Stimulated activated naive CD8-positive, alpha-beta T cell treated with anti-CD3 and anti-CD28 coated beads, Interleukin-15, Interleukin-2, amounts not matched to agents 100 ng/mL and 50 ng/mL, for 24 hours (primary cell): ENCODE measurements around the gene FAIM2.
A peak's percentile ranks its signal among the peaks of the same experiment; 100 is the strongest.

Experiments used
- H3K27ac Mint-ChIP-seq: one replicate; pipeline ENCODE4 v1.8.0; 2021; ENCODE audit warnings: mild to moderate bottlenecking, mixed read lengths
- H3K27me3 Mint-ChIP-seq: one replicate; pipeline ENCODE4 v1.8.0; 2021; ENCODE audit warnings: mixed read lengths
- H3K36me3 Mint-ChIP-seq: one replicate; pipeline ENCODE4 v1.8.0; 2021; ENCODE audit warnings: low read depth, mixed read lengths
- H3K4me1 Mint-ChIP-seq: one replicate; pipeline ENCODE4 v1.8.0; 2021; ENCODE audit warnings: low read depth, mixed read lengths
- H3K4me3 Mint-ChIP-seq: one replicate; pipeline ENCODE4 v1.8.0; 2021; ENCODE audit warnings: mild to moderate bottlenecking, mixed read lengths
- H3K9me3 Mint-ChIP-seq: one replicate; pipeline ENCODE4 v1.8.0; 2021; ENCODE audit warnings: mixed read lengths

The FAIM2 gene

GRCh38 chr12:49899921-49900320, 3.8 kb downstream of the FAIM2 start:
- no peaks in the 10 kb centered on the region for H3K36me3 Mint-ChIP-seq
- H3K4me3 Mint-ChIP-seq: no peak overlapping the region
- no peak overlapping the region for H3K27ac Mint-ChIP-seq
- H3K9me3 Mint-ChIP-seq: no peaks in the 10 kb centered on the region
- peaks cover 10% of the 10 kb centered on the region for H3K4me1 Mint-ChIP-seq
- H3K27me3 Mint-ChIP-seq: peaks cover 7% of the 10 kb centered on the region

GRCh38 chr12:49899286-49899843, 4.3 kb downstream of the FAIM2 start:
- Mint-ChIP-seq H3K4me1 (peaks cover 6% of the 10 kb centered on the region), H3K27ac (peak overlapping the region; percentile 42), H3K27me3 (peaks cover 2% of the 10 kb centered on the region), H3K9me3 (no peaks in the 10 kb centered on the region), H3K4me3 (no peak overlapping the region), H3K36me3 (no peaks in the 10 kb centered on the region)

- Mint-ChIP-seq H3K27ac (no peak overlapping the region), H3K4me1 (no peaks in the 10 kb centered on the region), H3K27me3 (peaks cover 1% of the 10 kb centered on the region), H3K9me3 (no peaks in the 10 kb centered on the region), H3K36me3 (no peaks in the 10 kb centered on the region), H3K4me3 (no peak overlapping the region)
These were observed 6.4 kb downstream of the FAIM2 start for GRCh38 chr12:49897276-49897675.

GRCh38 chr12:49895773-49896172, 7.9 kb downstream of the FAIM2 start:
- no peak overlapping the region for H3K4me3 Mint-ChIP-seq
- no peaks in the 10 kb centered on the region for H3K36me3 Mint-ChIP-seq
- H3K27me3 Mint-ChIP-seq: peaks cover 3% of the 10 kb centered on the region
- H3K27ac Mint-ChIP-seq: no peak overlapping the region
- H3K9me3 Mint-ChIP-seq: no peaks in the 10 kb centered on the region
- H3K4me1 Mint-ChIP-seq: no peaks in the 10 kb centered on the region

GRCh38 chr12:49894751-49895148, 8.9 kb downstream of the FAIM2 start:
- no peak overlapping the region for H3K27ac Mint-ChIP-seq
- H3K9me3 Mint-ChIP-seq: no peaks in the 10 kb centered on the region
- H3K4me1 Mint-ChIP-seq: no peaks in the 10 kb centered on the region
- H3K36me3 Mint-ChIP-seq: no peaks in the 10 kb centered on the region
- no peak overlapping the region for H3K4me3 Mint-ChIP-seq
- H3K27me3 Mint-ChIP-seq: peaks cover 3% of the 10 kb centered on the region

GRCh38 chr12:49893753-49894750, 9.6 kb downstream of the FAIM2 start:
- Mint-ChIP-seq H3K36me3 (no peaks in the 10 kb centered on the region), H3K27me3 (peaks cover 3% of the 10 kb centered on the region), H3K4me1 (no peaks in the 10 kb centered on the region), H3K9me3 (no peaks in the 10 kb centered on the region), H3K4me3 (no peak overlapping the region), H3K27ac (peak overlapping the region; percentile 34)

- no peaks in the 10 kb centered on the region for H3K4me1 Mint-ChIP-seq
- peaks cover 3% of the 10 kb centered on the region for H3K27me3 Mint-ChIP-seq
- no peak overlapping the region for H3K4me3 Mint-ChIP-seq
- H3K27ac Mint-ChIP-seq: no peak overlapping the region
- H3K36me3 Mint-ChIP-seq: no peaks in the 10 kb centered on the region
- no peaks in the 10 kb centered on the region for H3K9me3 Mint-ChIP-seq
These were observed 10.9 kb downstream of the FAIM2 start for GRCh38 chr12:49892732-49893317.

GRCh38 chr12:49892084-49892731, 11.5 kb downstream of the FAIM2 start:
- no peaks in the 10 kb centered on the region for H3K4me1 Mint-ChIP-seq
- no peak overlapping the region for H3K27ac Mint-ChIP-seq
- H3K9me3 Mint-ChIP-seq: no peaks in the 10 kb centered on the region
- no peak overlapping the region for H3K4me3 Mint-ChIP-seq
- peaks cover 4% of the 10 kb centered on the region for H3K27me3 Mint-ChIP-seq
- H3K36me3 Mint-ChIP-seq: no peaks in the 10 kb centered on the region

GRCh38 chr12:49891476-49891875, 12.2 kb downstream of the FAIM2 start:
- Mint-ChIP-seq H3K9me3 (no peaks in the 10 kb centered on the region), H3K27ac (no peak overlapping the region), H3K36me3 (no peaks in the 10 kb centered on the region), H3K27me3 (peaks cover 10% of the 10 kb centered on the region), H3K4me3 (no peak overlapping the region), H3K4me1 (no peaks in the 10 kb centered on the region)

- H3K27me3 Mint-ChIP-seq: peaks cover 10% of the 10 kb centered on the region
- no peak overlapping the region for H3K27ac Mint-ChIP-seq
- H3K36me3 Mint-ChIP-seq: no peaks in the 10 kb centered on the region
- no peaks in the 10 kb centered on the region for H3K9me3 Mint-ChIP-seq
- H3K4me3 Mint-ChIP-seq: no peak overlapping the region
- H3K4me1 Mint-ChIP-seq: no peaks in the 10 kb centered on the region
These were observed 12.7 kb downstream of the FAIM2 start for GRCh38 chr12:49891012-49891411.

- H3K9me3 Mint-ChIP-seq: no peaks in the 10 kb centered on the region
- H3K4me1 Mint-ChIP-seq: no peaks in the 10 kb centered on the region
- peaks cover 10% of the 10 kb centered on the region for H3K27me3 Mint-ChIP-seq
- no peak overlapping the region for H3K4me3 Mint-ChIP-seq
- no peak overlapping the region for H3K27ac Mint-ChIP-seq
- H3K36me3 Mint-ChIP-seq: no peaks in the 10 kb centered on the region
These were observed 13.6 kb downstream of the FAIM2 start for GRCh38 chr12:49890096-49890461.

- Mint-ChIP-seq H3K9me3 (no peaks in the 10 kb centered on the region), H3K36me3 (no peaks in the 10 kb centered on the region), H3K4me1 (no peaks in the 10 kb centered on the region), H3K4me3 (no peak overlapping the region), H3K27ac (no peak overlapping the region), H3K27me3 (peaks cover 10% of the 10 kb centered on the region)
These were observed 14.2 kb downstream of the FAIM2 start for GRCh38 chr12:49889361-49890095.

- no peak overlapping the region for H3K27ac Mint-ChIP-seq
- H3K27me3 Mint-ChIP-seq: peaks cover 10% of the 10 kb centered on the region
- H3K36me3 Mint-ChIP-seq: no peaks in the 10 kb centered on the region
- no peaks in the 10 kb centered on the region for H3K4me1 Mint-ChIP-seq
- no peak overlapping the region for H3K4me3 Mint-ChIP-seq
- H3K9me3 Mint-ChIP-seq: no peaks in the 10 kb centered on the region
These were observed 15.1 kb downstream of the FAIM2 start for GRCh38 chr12:49888461-49889151.
